Measurements from ENCODE around the gene NGLY1.

GRCh38 chr3:25695731-25696420 is 87.4 kb downstream of the NGLY1 start:
- no peak for TF ChIP-seq CTCF (IDR thresholded peaks at IDR 0.05; ENCODE audit: low read length)
- no peak for TF ChIP-seq EZH2 (IDR thresholded peaks at IDR 0.05; ENCODE audit: borderline replicate concordance, low read length)
